Activated B cell treated with CpG ODN at 0.5 μM for 24 hours (primary cell): Measurements from ENCODE around the gene ATP23. TPM values are rescaled to one million over a fixed set of nuclear protein-coding genes. Genes with fewer than 3 reads are reported as not detected.
A peak's percentile ranks its signal among the peaks of the same experiment; 100 is the strongest.

Experiments used
- ATAC-seq: fragments of 200-7000 bp; cut with Tn5 transposase; one replicate; pipeline ENCODE4 v1.10.0; 2021; ENCODE audit warnings: low read depth, mild to moderate bottlenecking, moderate library complexity
- CTCF ChIA-PET: fragments of 350-600 bp; sonication (Branson Sonifier 250); formaldehyde crosslinking; loops from one replicate; lab custom pipeline; 2021; ENCODE audit warnings: antibody characterized with exemption; lab: Charles Lee
- POLR2A ChIA-PET: fragments of 350-600 bp; sonication (Branson Sonifier 250); formaldehyde crosslinking; loops from one replicate; lab custom pipeline; 2021; ENCODE audit warnings: antibody characterized with exemption; lab: Charles Lee
- DNase-seq: peaks from one replicate; pipeline ENCODE4 v3.0.0; 2022
- H3K27ac Mint-ChIP-seq: one replicate; pipeline ENCODE4 v1.8.0; 2020; ENCODE audit warnings: mixed read lengths
- H3K27me3 Mint-ChIP-seq: one replicate; pipeline ENCODE4 v1.8.0; 2021; ENCODE audit warnings: mixed read lengths
- H3K36me3 Mint-ChIP-seq: one replicate; pipeline ENCODE4 v1.8.0; 2021; ENCODE audit warnings: low read depth, mixed read lengths
- H3K4me1 Mint-ChIP-seq: one replicate; pipeline ENCODE4 v1.8.0; 2021; ENCODE audit warnings: mixed read lengths
- H3K4me3 Mint-ChIP-seq: one replicate; pipeline ENCODE4 v1.8.0; 2020; ENCODE audit warnings: mild to moderate bottlenecking, mixed read lengths
- H3K9me3 Mint-ChIP-seq: one replicate; pipeline ENCODE4 v1.8.0; 2020; ENCODE audit warnings: mixed read lengths
- intact Hi-C: fragments of 100-400 bp; cut with micrococcal nuclease; formaldehyde crosslinking; loops from one replicate; pipeline ENCODE4 v1.15.1; 2024
- total RNA-seq: library from RNA; stranded (reverse); gene quantifications from 2 replicates; pipeline ENCODE4 v1.2.3, GENCODE V29; 2022
- TF ChIP-seq, protein P1 (sequence below): fragments of 200-600 bp; IDR thresholded peaks from one replicate; pipeline ENCODE4 v1.8.0; 2022; ENCODE audit warnings: antibody characterized with exemption, mild to moderate bottlenecking

ATP23 gene
- total RNA-seq, 1 donor from 2014 or later, result 3.0 TPM

DNA sequence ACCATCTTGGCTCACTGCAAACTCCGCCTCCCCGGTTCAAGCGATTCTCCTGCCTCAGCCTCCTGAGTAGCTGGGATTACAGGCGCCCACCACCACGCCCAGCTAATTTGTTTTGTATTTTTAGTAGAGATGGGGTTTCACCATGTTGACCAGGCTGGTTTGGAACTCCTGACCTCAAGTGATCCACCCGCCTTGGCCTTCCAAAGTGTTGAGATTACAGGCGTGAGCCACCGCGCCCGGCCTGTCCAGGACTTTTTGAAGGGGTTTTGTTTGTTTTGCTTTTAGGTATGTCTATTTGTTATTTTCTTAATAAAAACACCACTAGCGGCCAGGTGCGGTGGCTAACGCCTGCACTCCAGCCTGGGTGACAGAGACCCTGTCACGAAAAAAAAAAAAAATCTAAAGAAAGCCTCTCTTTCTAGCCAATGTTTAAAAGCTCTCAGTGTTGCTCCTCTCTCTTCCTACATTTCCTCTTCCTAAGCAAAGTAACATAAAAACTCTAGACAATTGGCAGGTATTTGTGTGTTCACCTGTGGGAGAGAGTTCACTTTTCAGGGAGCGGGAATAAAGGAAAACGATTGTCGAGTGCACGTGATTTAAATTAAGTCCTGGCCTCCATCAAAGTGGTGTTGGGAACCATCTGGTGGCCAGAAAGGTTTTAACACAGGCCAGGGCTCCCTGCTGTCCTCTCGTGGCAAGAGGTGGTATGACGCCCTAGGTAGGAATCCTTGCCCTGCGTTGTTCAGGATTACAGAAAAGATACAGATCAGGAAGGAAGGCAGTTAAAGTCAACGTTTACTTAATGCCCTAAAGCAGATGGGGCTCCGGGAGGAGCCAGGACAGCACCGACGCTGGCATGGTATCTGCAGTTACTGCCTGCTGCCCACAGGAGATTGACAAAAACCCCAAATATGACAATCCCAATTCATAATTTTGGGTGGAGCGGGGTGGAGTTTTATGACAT lies 36.2 kb upstream of the ATP23 start:
- Mint-ChIP-seq H3K4me3 (peak overlapping the region; percentile 66), H3K9me3 (no peaks in the 10 kb centered on the region), H3K36me3 (no peaks in the 10 kb centered on the region), H3K27ac (no peak overlapping the region), H3K27me3 (peaks cover 5% of the 10 kb centered on the region), H3K4me1 (peaks cover 13% of the 10 kb centered on the region)
- CTCF ChIA-PET, result interaction anchor here (0.5 to 5.8 kb wide), 29 partner anchors 10 to 322 kb away, joined by 3 to 96 read pairs (median 4); partner anchors contain the start of genes CTDSP2, EEF1AKMT3 and METTL1
- ATAC-seq (peak; percentile 100), DNase-seq (peak; percentile 76)
- intact Hi-C loops, result loop anchor here (1.0 to 2.0 kb wide), 7 partner anchors 8 to 322 kb away; partner anchors contain the start of genes ATP23 and TSFM
- TF ChIP-seq, protein P1, sequence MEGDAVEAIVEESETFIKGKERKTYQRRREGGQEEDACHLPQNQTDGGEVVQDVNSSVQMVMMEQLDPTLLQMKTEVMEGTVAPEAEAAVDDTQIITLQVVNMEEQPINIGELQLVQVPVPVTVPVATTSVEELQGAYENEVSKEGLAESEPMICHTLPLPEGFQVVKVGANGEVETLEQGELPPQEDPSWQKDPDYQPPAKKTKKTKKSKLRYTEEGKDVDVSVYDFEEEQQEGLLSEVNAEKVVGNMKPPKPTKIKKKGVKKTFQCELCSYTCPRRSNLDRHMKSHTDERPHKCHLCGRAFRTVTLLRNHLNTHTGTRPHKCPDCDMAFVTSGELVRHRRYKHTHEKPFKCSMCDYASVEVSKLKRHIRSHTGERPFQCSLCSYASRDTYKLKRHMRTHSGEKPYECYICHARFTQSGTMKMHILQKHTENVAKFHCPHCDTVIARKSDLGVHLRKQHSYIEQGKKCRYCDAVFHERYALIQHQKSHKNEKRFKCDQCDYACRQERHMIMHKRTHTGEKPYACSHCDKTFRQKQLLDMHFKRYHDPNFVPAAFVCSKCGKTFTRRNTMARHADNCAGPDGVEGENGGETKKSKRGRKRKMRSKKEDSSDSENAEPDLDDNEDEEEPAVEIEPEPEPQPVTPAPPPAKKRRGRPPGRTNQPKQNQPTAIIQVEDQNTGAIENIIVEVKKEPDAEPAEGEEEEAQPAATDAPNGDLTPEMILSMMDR, result peak; percentile 88
- POLR2A ChIA-PET, result interaction anchor here (0.7 to 3.7 kb wide), 2 partner anchors 69 to 102 kb away, joined by 7 to 14 read pairs; no protein-coding TSS in a partner anchor

DNA sequence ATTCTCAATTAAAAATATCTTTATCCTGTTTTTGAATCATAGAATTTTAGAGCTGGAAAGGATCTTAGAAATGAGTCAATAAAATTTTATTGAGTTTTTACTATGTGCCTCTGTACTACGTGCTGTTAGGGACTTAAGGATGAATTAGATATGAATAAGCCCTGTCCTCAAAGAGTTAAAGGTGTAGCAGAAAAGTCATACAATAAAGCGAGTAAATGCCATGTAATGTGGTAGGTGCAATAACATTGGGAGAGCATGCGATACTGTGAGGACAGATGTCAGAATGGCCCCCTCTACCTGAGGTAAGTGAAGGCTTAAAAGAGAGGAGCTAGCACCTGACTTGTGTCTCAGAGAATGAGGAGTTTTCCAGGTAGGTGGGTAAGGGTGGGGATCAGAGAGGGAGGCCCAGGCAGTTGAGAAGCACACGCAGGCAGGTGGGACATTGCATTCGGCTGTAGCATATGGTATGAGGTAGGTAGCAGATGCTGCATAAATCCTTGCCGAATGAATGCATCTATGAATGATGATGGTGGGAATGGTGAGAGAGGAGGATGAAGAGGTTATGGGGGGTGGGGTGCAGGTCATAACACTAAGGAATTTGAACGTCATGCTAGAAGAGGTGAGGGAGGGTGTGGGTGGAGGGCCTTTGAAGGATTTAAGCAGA lies 35.4 kb upstream of the ATP23 start:
- H3K36me3 Mint-ChIP-seq, result no peaks in the 10 kb centered on the region
- TF ChIP-seq, protein P1, result no peak
- ChIA-PET CTCF (interaction anchor here (0.7 to 5.8 kb wide), 15 partner anchors 10 to 149 kb away, joined by 3 to 96 read pairs (median 4); no protein-coding TSS in a partner anchor), POLR2A (no interaction called here)
- H3K27ac Mint-ChIP-seq, result no peak overlapping the region
- H3K4me3 Mint-ChIP-seq, result no peak overlapping the region
- H3K4me1 Mint-ChIP-seq, result peaks cover 8% of the 10 kb centered on the region
- no peaks in the 10 kb centered on the region for H3K9me3 Mint-ChIP-seq
- ATAC-seq (no peak), DNase-seq (no peak)
- intact Hi-C loops, result loop anchor here (1.0 to 2.0 kb wide), 7 partner anchors 9 to 323 kb away; partner anchors contain the start of genes ATP23 and TSFM
- peaks cover 7% of the 10 kb centered on the region for H3K27me3 Mint-ChIP-seq

DNA sequence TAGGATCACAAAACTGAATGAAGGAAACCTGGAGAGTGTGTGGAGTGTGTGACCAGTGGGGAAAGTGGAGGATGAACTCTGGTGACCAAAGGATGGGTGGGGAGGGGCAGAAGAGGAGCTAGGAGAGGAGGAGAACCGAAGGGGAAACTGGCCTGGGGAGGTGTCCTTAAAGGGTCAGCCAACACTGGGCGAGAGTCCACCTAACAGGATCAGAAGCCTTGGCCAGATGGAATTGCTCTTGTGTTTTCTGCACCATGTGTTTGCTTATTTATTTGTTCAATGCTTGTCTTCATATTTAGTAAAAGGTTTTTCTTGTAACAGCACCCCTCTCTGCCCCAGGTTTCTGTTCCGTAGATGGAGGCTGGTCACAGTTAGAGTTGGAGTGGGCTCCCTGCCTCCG lies 34.5 kb upstream of the ATP23 start:
- ChIA-PET POLR2A (no interaction called here), CTCF (interaction anchor here (0.9 to 1.2 kb wide), 2 partner anchors 74 to 104 kb away, joined by 3 to 7 read pairs; no protein-coding TSS in a partner anchor)
- H3K36me3 Mint-ChIP-seq, result no peaks in the 10 kb centered on the region
- intact Hi-C loops, result no loop called here
- peaks cover 12% of the 10 kb centered on the region for H3K27me3 Mint-ChIP-seq
- no peaks in the 10 kb centered on the region for H3K9me3 Mint-ChIP-seq
- DNase-seq, result no peak
- H3K27ac Mint-ChIP-seq, result no peak overlapping the region
- H3K4me1 Mint-ChIP-seq, result peaks cover 5% of the 10 kb centered on the region
- no peak for ATAC-seq
- TF ChIP-seq, protein P1, result no peak
- H3K4me3 Mint-ChIP-seq, result no peak overlapping the region

DNA sequence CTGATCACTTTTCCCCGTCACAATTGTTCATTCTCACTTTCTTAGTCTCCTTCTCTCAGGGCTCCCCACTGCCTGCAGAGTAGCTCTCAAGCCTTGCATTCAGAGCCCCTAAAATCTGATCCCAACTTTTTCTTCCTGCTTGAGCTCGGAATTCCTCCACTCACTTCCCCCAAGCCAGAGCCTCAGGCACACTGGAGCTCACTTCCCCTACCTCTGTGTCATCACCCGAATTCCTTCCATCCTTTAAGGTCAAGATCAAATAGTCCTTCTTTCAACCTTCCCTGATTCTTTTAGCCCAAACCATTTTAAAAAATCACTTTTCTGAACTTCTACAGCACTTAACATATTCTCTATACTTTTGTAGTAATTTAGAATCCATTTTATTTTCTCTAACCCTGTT lies 34.1 kb upstream of the ATP23 start:
- CTCF ChIA-PET, result interaction anchor here (0.9 to 1.2 kb wide), 2 partner anchors 74 to 104 kb away, joined by 3 to 7 read pairs; no protein-coding TSS in a partner anchor
- POLR2A ChIA-PET, result no interaction called here
- Mint-ChIP-seq H3K27ac (no peak overlapping the region), H3K4me1 (peaks cover 5% of the 10 kb centered on the region), H3K4me3 (no peak overlapping the region), H3K9me3 (no peaks in the 10 kb centered on the region), H3K27me3 (peaks cover 12% of the 10 kb centered on the region), H3K36me3 (no peaks in the 10 kb centered on the region)
- no peak for ATAC-seq
- intact Hi-C loops, result no loop called here
- TF ChIP-seq, protein P1, result no peak
- no peak for DNase-seq
